ENCODE data around the gene ASGR2.

GRCh38 chr17:7079581-7080455 is 34.8 kb downstream of the ASGR2 start, which contains the start of gene CLEC10A:
- TF ChIP-seq CTCF (conservative IDR thresholded peaks at IDR 0.05; ENCODE audit: low read length) (no peak), EZH2phosphoT487 (IDR thresholded peaks at IDR 0.05; ENCODE audit: borderline replicate concordance, low read depth, low read length) (no peak)
